ENCODE data around the gene NELFE. TPM values are rescaled to one million over a fixed set of nuclear protein-coding genes. Genes with fewer than 3 reads are reported as not detected.
"Not testable (repeated sequence)": the region's sequence is repeated elsewhere in the genome, so short reads cannot be mapped to it uniquely, and the experiment has no call there.

Gene NELFE, protein sequence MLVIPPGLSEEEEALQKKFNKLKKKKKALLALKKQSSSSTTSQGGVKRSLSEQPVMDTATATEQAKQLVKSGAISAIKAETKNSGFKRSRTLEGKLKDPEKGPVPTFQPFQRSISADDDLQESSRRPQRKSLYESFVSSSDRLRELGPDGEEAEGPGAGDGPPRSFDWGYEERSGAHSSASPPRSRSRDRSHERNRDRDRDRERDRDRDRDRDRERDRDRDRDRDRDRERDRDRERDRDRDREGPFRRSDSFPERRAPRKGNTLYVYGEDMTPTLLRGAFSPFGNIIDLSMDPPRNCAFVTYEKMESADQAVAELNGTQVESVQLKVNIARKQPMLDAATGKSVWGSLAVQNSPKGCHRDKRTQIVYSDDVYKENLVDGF
- 10 to 100 TPM; 65.2 to 72.3 TPM for total RNA-seq

DNA sequence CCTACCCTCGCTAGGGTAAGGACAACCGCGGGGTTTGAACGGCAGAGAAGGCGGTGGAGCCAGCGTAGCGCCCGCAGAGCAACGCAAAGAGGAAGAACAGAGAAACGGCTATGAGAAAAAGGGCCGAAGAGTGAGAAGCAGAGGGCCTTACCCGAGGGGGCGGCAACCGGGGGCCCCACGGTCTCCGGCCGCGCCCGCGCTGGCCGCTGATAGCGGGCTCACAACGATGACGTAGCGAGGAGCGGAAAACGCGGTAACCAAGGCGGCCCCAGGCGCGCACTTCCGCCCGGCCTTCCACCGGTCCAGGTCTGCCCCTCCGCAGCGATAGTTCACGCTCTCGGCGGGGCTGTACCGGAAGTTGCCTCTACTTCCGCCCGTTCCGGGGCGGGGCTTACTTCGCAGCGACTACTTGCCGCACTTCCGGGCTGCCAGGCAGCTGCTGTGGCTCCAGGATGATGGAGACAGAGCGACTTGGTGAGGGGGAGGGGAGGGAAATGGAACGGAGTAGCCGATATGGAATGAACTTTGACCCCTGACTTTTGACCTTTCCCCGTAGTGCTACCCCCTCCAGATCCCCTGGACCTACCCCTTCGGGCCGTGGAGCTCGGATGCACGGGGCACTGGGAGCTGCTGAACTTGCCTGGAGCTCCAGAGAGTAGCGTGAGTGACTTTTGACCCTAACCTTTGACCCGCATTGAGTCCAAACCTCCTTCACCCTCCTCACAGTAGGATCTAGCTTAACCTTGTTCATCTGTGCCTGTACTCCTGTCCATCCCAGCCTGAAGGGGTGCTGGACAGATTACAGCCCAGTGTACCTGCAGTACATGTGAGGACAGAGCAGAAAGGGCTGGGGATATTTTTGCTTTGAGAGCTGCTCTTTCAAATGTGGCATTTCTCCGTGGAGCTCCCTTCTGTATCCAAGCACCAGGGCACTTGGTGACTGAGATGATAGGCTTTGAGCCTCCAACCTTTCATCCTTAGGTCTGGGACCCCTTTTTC is at the start of gene NELFE, which contains the start of gene SKIC2:
TSS of gene NELFE (minus strand) at position 231 of the 999 bp plus-strand sequence. CDS start 525 bp downstream, outside the sequence.
TSS of gene SKIC2 (plus strand) at position 435 of the 999 bp plus-strand sequence. CDS start at position 453, 18 bp downstream.
- H3K4me1 Mint-ChIP-seq = peaks cover 38% of the 10 kb centered on the region
- CTCF ChIA-PET = interaction anchor here (0.6 to 1.8 kb wide), 5 partner anchors 11 to 50 kb away, joined by 3 to 19 read pairs (median 3); partner anchors contain the start of gene DXO
- peak within 1 kb of the TSS; percentile 91 for H3K4me3 Mint-ChIP-seq
- no peaks in the 10 kb centered on the region for H3K27me3 Mint-ChIP-seq
- H3K36me3 Mint-ChIP-seq (ENCODE audit: low read depth) = peaks cover 59% of the 10 kb centered on the region
- no peaks in the 10 kb centered on the region for H3K9me3 Mint-ChIP-seq
- POLR2A ChIA-PET = no interaction called here
- peak within 1 kb of the TSS; percentile 97 for H3K27ac Mint-ChIP-seq
- peak; percentile 99 for DNase-seq

DNA sequence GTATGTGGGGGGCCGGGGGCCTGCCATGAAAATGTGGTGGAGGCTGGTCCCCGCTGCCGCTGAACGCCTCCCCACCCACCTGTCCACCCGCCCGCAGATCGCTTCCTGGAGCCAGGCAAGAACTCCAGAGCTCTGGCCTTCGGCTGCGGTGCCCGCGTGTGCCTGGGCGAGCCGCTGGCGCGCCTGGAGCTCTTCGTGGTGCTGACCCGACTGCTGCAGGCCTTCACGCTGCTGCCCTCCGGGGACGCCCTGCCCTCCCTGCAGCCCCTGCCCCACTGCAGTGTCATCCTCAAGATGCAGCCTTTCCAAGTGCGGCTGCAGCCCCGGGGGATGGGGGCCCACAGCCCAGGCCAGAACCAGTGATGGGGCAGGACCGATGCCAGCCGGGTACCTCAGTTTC is 49.3 kb upstream of the NELFE start:
- DNase-seq; H3K4me1 Mint-ChIP-seq; H3K27me3 Mint-ChIP-seq; H3K36me3 Mint-ChIP-seq (ENCODE audit: low read depth); H3K27ac Mint-ChIP-seq; CTCF ChIA-PET; H3K4me3 Mint-ChIP-seq; POLR2A ChIA-PET; H3K9me3 Mint-ChIP-seq: not testable (repeated sequence)

DNA sequence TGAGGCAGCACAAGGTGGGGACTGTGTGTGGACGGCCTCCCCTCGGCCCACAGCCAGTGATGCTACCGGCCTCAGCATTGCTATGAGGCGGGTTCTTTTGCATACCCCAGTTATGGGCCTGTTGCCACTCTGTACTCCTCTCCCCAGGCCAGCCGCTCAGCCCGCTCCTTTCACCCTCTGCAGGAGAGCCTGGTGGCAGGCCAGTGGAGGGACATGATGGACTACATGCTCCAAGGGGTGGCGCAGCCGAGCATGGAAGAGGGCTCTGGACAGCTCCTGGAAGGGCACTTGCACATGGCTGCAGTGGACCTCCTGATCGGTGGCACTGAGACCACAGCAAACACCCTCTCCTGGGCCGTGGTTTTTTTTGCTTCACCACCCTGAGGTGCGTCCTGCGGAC is 48.3 kb upstream of the NELFE start:
- H3K27me3 Mint-ChIP-seq; H3K36me3 Mint-ChIP-seq (ENCODE audit: low read depth); H3K4me3 Mint-ChIP-seq; CTCF ChIA-PET; H3K9me3 Mint-ChIP-seq; H3K4me1 Mint-ChIP-seq; DNase-seq; H3K27ac Mint-ChIP-seq; POLR2A ChIA-PET: not testable (repeated sequence)

DNA sequence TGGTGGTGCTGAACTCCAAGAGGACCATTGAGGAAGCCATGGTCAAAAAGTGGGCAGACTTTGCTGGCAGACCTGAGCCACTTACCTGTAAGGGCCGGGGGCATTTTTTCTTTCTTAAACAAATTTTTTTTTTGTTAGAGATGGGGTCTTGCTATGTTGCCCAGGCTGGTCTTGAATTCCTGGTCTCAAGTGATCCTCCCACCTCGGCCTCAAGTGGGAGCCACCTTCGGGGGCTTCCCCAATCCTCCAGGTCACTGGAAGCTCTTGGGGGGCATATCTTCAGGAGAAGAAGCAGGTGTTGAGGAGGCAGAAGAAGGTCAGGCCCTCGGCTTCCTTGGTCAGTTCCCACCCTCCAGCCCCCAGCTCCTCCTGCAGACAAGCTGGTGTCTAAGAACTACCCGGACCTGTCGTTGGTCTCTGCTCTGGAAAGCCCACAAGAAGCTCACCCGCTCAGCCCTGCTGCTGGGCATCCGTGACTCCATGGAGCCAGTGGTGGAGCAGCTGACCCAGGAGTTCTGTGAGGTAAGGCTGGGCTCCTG is 47.3 kb upstream of the NELFE start:
- H3K36me3 Mint-ChIP-seq (ENCODE audit: low read depth); CTCF ChIA-PET; H3K4me1 Mint-ChIP-seq; H3K27me3 Mint-ChIP-seq; DNase-seq; H3K4me3 Mint-ChIP-seq; H3K27ac Mint-ChIP-seq; H3K9me3 Mint-ChIP-seq; POLR2A ChIA-PET: not testable (repeated sequence)

DNA sequence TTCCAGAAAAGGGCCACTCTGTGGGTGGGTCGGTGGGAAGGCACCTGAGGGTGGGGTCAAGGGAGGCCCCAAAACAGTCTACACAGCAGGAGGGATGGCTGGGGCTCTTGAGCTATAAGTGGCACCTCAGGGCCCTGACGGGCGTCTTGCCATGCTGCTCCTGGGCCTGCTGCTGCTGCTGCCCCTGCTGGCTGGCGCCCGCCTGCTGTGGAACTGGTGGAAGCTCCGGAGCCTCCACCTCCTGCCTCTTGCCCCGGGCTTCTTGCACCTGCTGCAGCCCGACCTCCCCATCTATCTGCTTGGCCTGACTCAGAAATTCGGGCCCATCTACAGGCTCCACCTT is 46.7 kb upstream of the NELFE start:
- H3K36me3 Mint-ChIP-seq (ENCODE audit: low read depth); POLR2A ChIA-PET; H3K27ac Mint-ChIP-seq; H3K4me3 Mint-ChIP-seq; CTCF ChIA-PET; H3K9me3 Mint-ChIP-seq; DNase-seq; H3K4me1 Mint-ChIP-seq; H3K27me3 Mint-ChIP-seq: not testable (repeated sequence)

DNA sequence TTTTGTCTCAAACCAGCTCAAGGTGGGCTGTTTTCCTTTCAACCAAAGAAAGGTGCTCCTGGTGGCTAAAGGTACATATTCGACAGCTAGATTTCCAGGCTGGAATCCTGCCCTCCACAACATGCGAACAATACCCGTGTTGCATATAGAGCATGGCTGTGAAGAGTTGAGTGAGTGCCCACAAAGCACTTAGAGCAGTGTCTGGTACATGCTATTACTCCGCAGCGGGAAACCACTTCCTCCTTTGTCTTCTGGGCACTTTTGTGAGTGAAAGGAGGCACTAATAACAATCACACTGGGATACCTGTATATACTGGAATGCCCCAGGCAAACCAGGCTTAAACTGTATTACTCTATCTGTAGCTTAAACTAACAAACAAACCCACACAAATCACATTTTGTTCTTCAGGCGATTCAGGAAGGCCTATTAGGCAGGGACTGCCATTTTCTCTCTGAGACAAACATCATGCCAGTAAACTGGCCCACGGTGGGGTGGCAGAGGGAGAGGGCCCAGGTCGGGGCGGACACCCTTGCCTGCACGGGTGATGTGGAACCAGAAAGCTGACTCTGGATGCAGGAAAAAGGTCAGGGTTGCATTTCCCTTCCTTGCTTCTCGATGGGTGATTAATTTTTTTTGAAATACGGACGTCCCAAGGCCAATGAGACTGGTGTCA is 46.2 kb upstream of the NELFE start:
- H3K9me3 Mint-ChIP-seq; POLR2A ChIA-PET; H3K27me3 Mint-ChIP-seq; H3K4me1 Mint-ChIP-seq; H3K27ac Mint-ChIP-seq; CTCF ChIA-PET; H3K36me3 Mint-ChIP-seq (ENCODE audit: low read depth); H3K4me3 Mint-ChIP-seq: not testable (repeated sequence)
- DNase-seq = peak; percentile 3

DNA sequence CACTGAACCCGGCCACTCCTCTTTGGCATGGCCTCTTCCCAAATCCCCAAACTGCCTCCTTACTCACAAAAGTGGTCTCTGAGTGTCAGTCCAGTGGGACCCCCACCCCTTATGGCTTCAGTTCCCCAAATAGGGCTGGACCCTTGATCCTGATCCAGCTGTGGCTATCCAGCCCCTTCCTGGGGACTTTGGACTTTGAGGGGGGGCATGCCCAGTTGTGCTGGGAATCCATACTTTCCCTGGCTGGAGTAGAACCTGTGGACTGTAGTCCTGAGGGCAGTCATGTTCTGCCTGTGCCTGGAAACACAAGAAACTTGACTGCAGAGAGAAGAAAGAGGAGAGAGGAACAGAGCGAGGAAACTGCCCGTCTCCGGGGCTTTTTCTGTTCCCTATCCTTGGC is 45.6 kb upstream of the NELFE start:
- H3K27ac Mint-ChIP-seq; H3K4me1 Mint-ChIP-seq; H3K36me3 Mint-ChIP-seq (ENCODE audit: low read depth); POLR2A ChIA-PET; H3K27me3 Mint-ChIP-seq; CTCF ChIA-PET; H3K9me3 Mint-ChIP-seq; H3K4me3 Mint-ChIP-seq; DNase-seq: not testable (repeated sequence)

DNA sequence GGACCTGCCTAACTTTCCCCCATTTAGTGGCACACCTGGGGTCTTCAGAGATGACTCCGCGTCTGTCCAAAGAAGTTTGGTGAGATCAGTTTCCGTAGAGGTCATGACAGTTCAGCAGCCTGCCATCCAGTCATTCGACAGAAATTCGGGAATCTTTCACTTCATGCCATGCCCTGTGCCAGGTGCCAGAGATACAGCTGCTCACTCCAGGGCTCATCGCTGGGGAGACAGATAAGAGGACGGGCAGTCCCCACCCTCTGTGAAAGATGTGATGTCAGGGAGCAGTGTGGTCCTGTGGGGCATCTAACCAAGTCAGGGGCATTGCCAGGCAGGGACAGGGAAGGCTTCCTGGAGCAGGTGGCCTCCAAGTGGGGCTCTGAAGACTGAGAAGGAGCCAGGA is 44.5 kb upstream of the NELFE start:
- DNase-seq; H3K4me1 Mint-ChIP-seq; CTCF ChIA-PET; H3K27ac Mint-ChIP-seq; H3K9me3 Mint-ChIP-seq; POLR2A ChIA-PET; H3K27me3 Mint-ChIP-seq; H3K4me3 Mint-ChIP-seq; H3K36me3 Mint-ChIP-seq (ENCODE audit: low read depth): not testable (repeated sequence)

DNA sequence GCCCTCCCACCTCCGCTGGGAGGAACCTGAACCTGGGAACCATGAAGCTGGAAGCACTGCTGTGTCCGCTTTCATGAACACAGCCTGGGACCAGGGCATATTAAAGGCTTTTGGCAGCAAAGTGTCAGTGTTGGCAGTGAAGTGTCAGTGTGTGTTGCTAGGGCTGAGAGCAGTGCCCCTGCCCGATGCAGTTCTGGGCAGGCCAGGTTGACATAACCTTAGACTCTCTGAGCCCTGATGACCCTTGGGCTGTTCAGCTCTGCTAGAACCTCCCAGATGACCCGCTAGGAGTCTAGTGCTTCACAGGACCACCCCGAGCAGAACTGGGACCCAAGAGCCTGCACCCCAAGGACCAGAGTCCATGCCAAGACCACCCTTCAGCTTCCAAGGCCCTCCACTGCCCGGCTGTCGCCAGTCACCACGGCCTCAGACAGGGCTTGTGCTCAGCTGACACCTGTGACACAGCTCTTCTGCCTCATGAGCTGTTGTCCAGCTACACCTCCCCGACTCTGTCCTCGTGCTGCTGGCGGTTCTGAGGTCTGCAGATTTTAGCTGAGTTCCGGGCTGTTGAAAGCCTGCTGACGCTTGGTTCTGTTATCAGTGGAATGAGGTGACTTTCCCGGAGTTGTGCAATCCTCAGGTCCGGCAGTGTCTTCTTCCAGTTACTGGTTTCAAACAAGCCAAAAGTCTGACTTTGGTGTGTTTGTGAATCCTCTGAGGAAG is 43.9 kb upstream of the NELFE start:
- H3K9me3 Mint-ChIP-seq; CTCF ChIA-PET; H3K4me3 Mint-ChIP-seq; DNase-seq; H3K27ac Mint-ChIP-seq; H3K36me3 Mint-ChIP-seq (ENCODE audit: low read depth); H3K27me3 Mint-ChIP-seq; H3K4me1 Mint-ChIP-seq; POLR2A ChIA-PET: not testable (repeated sequence)

DNA sequence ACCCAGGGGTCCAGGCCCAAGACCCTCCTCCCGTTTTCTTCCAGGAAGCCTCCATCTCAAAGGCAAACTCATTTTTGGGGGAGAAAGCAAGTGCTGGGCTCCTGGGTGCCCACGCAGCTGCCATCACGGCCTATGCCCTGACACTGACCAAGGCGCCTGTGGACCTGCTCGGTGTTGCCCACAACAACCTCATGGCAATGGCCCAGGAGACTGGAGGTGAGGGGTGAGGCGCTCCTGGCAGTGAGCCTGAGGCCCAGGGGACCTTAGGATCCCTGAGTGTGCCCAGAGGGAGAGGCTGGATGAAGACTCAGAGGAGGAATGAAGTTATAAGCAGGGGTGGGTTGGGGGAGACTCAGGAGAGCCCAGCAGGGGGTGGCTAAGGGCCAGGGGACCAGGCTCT is 37.6 kb upstream of the NELFE start:
- POLR2A ChIA-PET; H3K4me1 Mint-ChIP-seq; CTCF ChIA-PET; H3K4me3 Mint-ChIP-seq; H3K27me3 Mint-ChIP-seq; DNase-seq; H3K36me3 Mint-ChIP-seq (ENCODE audit: low read depth); H3K9me3 Mint-ChIP-seq: not testable (repeated sequence)
- peak overlapping the region; percentile 36 for H3K27ac Mint-ChIP-seq

DNA sequence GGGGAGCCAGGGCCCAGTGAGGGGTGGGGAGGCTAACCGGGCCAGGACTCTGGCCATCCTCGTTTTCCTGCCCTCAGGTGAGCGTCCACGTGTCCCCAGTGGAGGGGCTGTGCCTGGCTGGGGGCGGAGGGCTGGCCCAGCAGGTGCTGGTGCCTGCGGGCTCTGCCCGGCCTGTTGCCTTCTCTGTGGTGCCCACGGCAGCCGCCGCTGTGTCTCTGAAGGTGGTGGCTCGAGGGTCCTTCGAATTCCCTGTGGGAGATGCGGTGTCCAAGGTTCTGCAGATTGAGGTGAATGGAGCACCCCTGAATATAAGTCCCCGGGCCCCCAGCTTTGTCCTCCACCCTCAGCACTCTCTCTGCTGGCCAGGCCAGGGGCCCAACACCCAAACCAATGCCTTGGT is 35.6 kb upstream of the NELFE start:
- CTCF ChIA-PET; H3K36me3 Mint-ChIP-seq (ENCODE audit: low read depth); POLR2A ChIA-PET; H3K4me1 Mint-ChIP-seq; H3K27me3 Mint-ChIP-seq; H3K4me3 Mint-ChIP-seq; H3K27ac Mint-ChIP-seq; H3K9me3 Mint-ChIP-seq: not testable (repeated sequence)
- peak; percentile 3 for DNase-seq

DNA sequence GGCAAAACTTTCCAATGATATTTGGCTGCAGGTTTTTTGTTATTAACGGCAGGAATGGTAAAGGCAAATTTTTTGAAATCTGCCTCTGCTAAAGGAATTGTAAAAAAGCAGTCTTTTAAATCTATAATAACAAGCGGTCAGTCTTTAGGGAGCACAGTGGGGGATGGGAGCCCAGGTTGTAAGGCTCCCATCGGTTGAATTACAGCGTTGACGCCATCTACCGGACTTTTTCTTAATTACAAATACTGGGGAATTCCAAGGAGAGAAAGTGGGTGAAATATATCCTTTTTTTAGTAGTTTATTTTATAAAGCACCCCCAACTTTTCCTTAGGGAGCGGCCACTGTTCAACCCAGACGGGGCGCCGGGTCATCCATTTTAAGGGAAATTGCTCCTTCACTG is 30.6 kb upstream of the NELFE start:
- H3K4me1 Mint-ChIP-seq; DNase-seq; H3K27ac Mint-ChIP-seq; H3K9me3 Mint-ChIP-seq; H3K4me3 Mint-ChIP-seq; H3K27me3 Mint-ChIP-seq; CTCF ChIA-PET; H3K36me3 Mint-ChIP-seq (ENCODE audit: low read depth); POLR2A ChIA-PET: not testable (repeated sequence)

Measured in activated CD4-positive, alpha-beta T cell treated with anti-CD3 and anti-CD28 coated beads, Interleukin-2, amount 10 ng/mL, durations not matched to agents 7 days and 5 days (primary cell).